Lower leg skin (tissue), 4 donors: ENCODE results near the gene WDFY2. TPM values are rescaled to one million over a fixed set of nuclear protein-coding genes. Genes with fewer than 3 reads are reported as not detected.

ENCODE experiments used
- DNase-seq, 2 donors: peaks; one replicate each; pipeline ENCODE4 v3.0.0-alpha.2; 2019; ENCODE audit warnings: low spot score in 2 of 2
- H3K4me3 ChIP-seq: fragments of 200-600 bp; sonication (generic); 2 replicates; pipeline ENCODE4 v1.5.1; 2017; ENCODE audit warnings: mild to moderate bottlenecking, low read depth; ENCODE audit not compliant: poor library complexity, severe bottlenecking
- CTCF ChIP-seq, 3 donors: fragments of 450-650 bp; IDR thresholded peaks; one replicate each; pipeline ENCODE4 v1.5.1; 2016; ENCODE audit warnings: antibody characterized with exemption in 3 of 3, mild to moderate bottlenecking in 3 of 3, moderate library complexity in 2 of 3
- POLR2A ChIP-seq, 2 donors: fragments of 450-650 bp; IDR thresholded peaks; one replicate each; pipeline ENCODE4 v1.6.1; 2016 to 2017; ENCODE audit warnings: antibody characterized with exemption in 2 of 2, mild to moderate bottlenecking in 1 of 2, moderate library complexity in 1 of 2
- WGBS, 2 donors: methylation state at CpG; one replicate each; pipeline ENCODE4 v1.1.5; 2018; 5-methylcytosine and 5-hydroxymethylcytosine counted together
- intact Hi-C: fragments of 100-400 bp; cut with DNase I; formaldehyde crosslinking; loops from one replicate; pipeline ENCODE4 v1.15.0; 2023; ENCODE audit warnings: low total_unique reads
- total RNA-seq, 4 donors: library from RNA; depleted of rRNA; stranded (reverse); fragments of >200 nt; gene quantifications; one replicate each; pipeline ENCODE4 v1.1.0, GENCODE V29; 2016

The WDFY2 gene
- total RNA-seq, 4 donors from 2014 or later: 20.1 to 40.3 (median 22.4) TPM

- intact Hi-C loops: no loop called here
- 93 to 95% methylated on average over 2 of the region's 2 CpGs for WGBS, 2 donors
These were observed 32.8 kb upstream of the WDFY2 start for GRCh38 chr13:51551416-51551815.

GRCh38 chr13:51552027-51552426 lies 32.2 kb upstream of the WDFY2 start:
- 49 to 62% methylated on average over 2 of the region's 2 CpGs for WGBS, 2 donors
- TF ChIP-seq POLR2A (IDR thresholded peaks at IDR 0.05): no peak
- no peak for TF ChIP-seq CTCF (IDR thresholded peaks at IDR 0.05)
- intact Hi-C loops: no loop called here

More at GRCh38 chr13:51551416-51551815, 32.8 kb upstream of the WDFY2 start:
- DNase-seq: no peak
- H3K4me3 ChIP-seq: no peak overlapping the region
- TF ChIP-seq POLR2A (IDR thresholded peaks at IDR 0.05) (no peak), CTCF (IDR thresholded peaks at IDR 0.05) (no peak)

GRCh38 chr13:51553531-51553930 lies 30.7 kb upstream of the WDFY2 start:
- 83 to 91% methylated on average over 2 of the region's 2 CpGs for WGBS, 2 donors
- no peak for DNase-seq
- no peak overlapping the region for H3K4me3 ChIP-seq
- intact Hi-C loops: no loop called here
- TF ChIP-seq POLR2A (IDR thresholded peaks at IDR 0.05) (no peak), CTCF (IDR thresholded peaks at IDR 0.05) (no peak)

More at GRCh38 chr13:51552027-51552426, 32.2 kb upstream of the WDFY2 start:
- no peak for DNase-seq
- H3K4me3 ChIP-seq: no peak overlapping the region

- intact Hi-C loops: no loop called here
- TF ChIP-seq POLR2A (IDR thresholded peaks at IDR 0.05) (no peak), CTCF (IDR thresholded peaks at IDR 0.05) (no peak)
These were observed 27.5 kb upstream of the WDFY2 start for GRCh38 chr13:51556740-51557139.

GRCh38 chr13:51557438-51557837 lies 26.8 kb upstream of the WDFY2 start:
- TF ChIP-seq POLR2A (IDR thresholded peaks at IDR 0.05) (no peak), CTCF (IDR thresholded peaks at IDR 0.05) (no peak)
- WGBS, 2 donors: 60 to 68% methylated on average over 3 of the region's 3 CpGs
- no peak for DNase-seq
- intact Hi-C loops: no loop called here
- no peak overlapping the region for H3K4me3 ChIP-seq

More at GRCh38 chr13:51556740-51557139, 27.5 kb upstream of the WDFY2 start:
- 45 to 58% methylated on average over 7 of the region's 7 CpGs for WGBS, 2 donors
- no peak overlapping the region for H3K4me3 ChIP-seq
- peak; percentile 68 to 78 for DNase-seq
